Embryonic facial prominence (tissue), 1 donor: Measurements from ENCODE around the gene MAML2.

Experiments used
- DNase-seq: peaks from one replicate; pipeline ENCODE4 v3.0.0-alpha.2; 2016; ENCODE audit errors: extremely low spot score

The MAML2 gene

GRCh38 chr11:96155627-96156378, 187.2 kb downstream of the MAML2 start:
- peak; percentile 14 for DNase-seq

GRCh38 chr11:96154802-96155520, 188.0 kb downstream of the MAML2 start:
- DNase-seq: no peak

GRCh38 chr11:96152623-96153022, 190.4 kb downstream of the MAML2 start:
- DNase-seq: no peak

- no peak for DNase-seq
These were observed 191.5 kb downstream of the MAML2 start for GRCh38 chr11:96151501-96151900.

- no peak for DNase-seq
These were observed 192.4 kb downstream of the MAML2 start for GRCh38 chr11:96150609-96151008.

- DNase-seq: no peak
These were observed 193.0 kb downstream of the MAML2 start for GRCh38 chr11:96149743-96150555.

- no peak for DNase-seq
These were observed 195.0 kb downstream of the MAML2 start for GRCh38 chr11:96147906-96148486.

- no peak for DNase-seq
These were observed 195.8 kb downstream of the MAML2 start for GRCh38 chr11:96147186-96147585.

- DNase-seq: no peak
These were observed 196.2 kb downstream of the MAML2 start for GRCh38 chr11:96146765-96147164.

- DNase-seq: no peak
These were observed 197.8 kb downstream of the MAML2 start for GRCh38 chr11:96145163-96145585.

GRCh38 chr11:96144553-96144952, 198.4 kb downstream of the MAML2 start:
- DNase-seq: no peak

GRCh38 chr11:96143041-96143521, 199.9 kb downstream of the MAML2 start:
- DNase-seq: no peak

- no peak for DNase-seq
These were observed 201.4 kb downstream of the MAML2 start for GRCh38 chr11:96141626-96142025.

- no peak for DNase-seq
These were observed 203.3 kb downstream of the MAML2 start for GRCh38 chr11:96139691-96140090.

- no peak for DNase-seq
These were observed 205.6 kb downstream of the MAML2 start for GRCh38 chr11:96137373-96137772.

GRCh38 chr11:96136613-96137298, 206.2 kb downstream of the MAML2 start:
- DNase-seq: peak; percentile 25

- peak; percentile 48 for DNase-seq
These were observed 208.4 kb downstream of the MAML2 start for GRCh38 chr11:96134602-96135001.

- DNase-seq: no peak
These were observed 210.6 kb downstream of the MAML2 start for GRCh38 chr11:96132437-96132836.

- no peak for DNase-seq
These were observed 212.9 kb downstream of the MAML2 start for GRCh38 chr11:96130061-96130620.

GRCh38 chr11:96127596-96127959, 215.4 kb downstream of the MAML2 start:
- peak; percentile 64 for DNase-seq
